IPS DF 4.7 (cell line): ENCODE measurements around the gene RPL22.

Experiments used
- DNase-seq: peaks from one replicate; pipeline ENCODE4 v3.0.0-alpha.2; 2013; ENCODE audit warnings: low spot score; ENCODE audit errors: extremely low read depth

Gene RPL22

GRCh38 chr1:6205849-6206519 lies 6.6 kb upstream of the RPL22 start, which contains the start of gene RNF207:
RNF207 (plus strand) TSS chr1:6206119; CDS start chr1:6206536, 417 bp downstream.
- no peak for DNase-seq

- DNase-seq: no peak
These were observed 2.9 kb upstream of the RPL22 start for GRCh38 chr1:6202256-6202655.

- no peak for DNase-seq
These were observed 904 bp upstream of the RPL22 start for GRCh38 chr1:6200188-6200809.

- no peak for DNase-seq
These were observed 623 bp downstream of the RPL22 start for GRCh38 chr1:6198646-6199297.

- DNase-seq: no peak
These were observed 1.5 kb downstream of the RPL22 start for GRCh38 chr1:6197746-6198427.

GRCh38 chr1:6191968-6192367 lies 7.4 kb downstream of the RPL22 start:
- DNase-seq: no peak

- no peak for DNase-seq
These were observed 10.9 kb downstream of the RPL22 start for GRCh38 chr1:6188466-6188865.

GRCh38 chr1:6185635-6186382 lies 13.6 kb downstream of the RPL22 start:
- DNase-seq: no peak

GRCh38 chr1:6185151-6185550 lies 14.2 kb downstream of the RPL22 start:
- no peak for DNase-seq

GRCh38 chr1:6184083-6184783 lies 15.2 kb downstream of the RPL22 start:
- DNase-seq: no peak

- no peak for DNase-seq
These were observed 15.8 kb downstream of the RPL22 start for GRCh38 chr1:6183520-6183989.

- no peak for DNase-seq
These were observed 18.0 kb downstream of the RPL22 start for GRCh38 chr1:6181347-6181770.

- no peak for DNase-seq
These were observed 18.6 kb downstream of the RPL22 start for GRCh38 chr1:6180707-6181311.

- no peak for DNase-seq
These were observed 19.1 kb downstream of the RPL22 start, which contains the start of gene CHD5 for GRCh38 chr1:6180268-6180706. CHD5 (minus strand) TSS chr1:6180321; CDS start chr1:6180023, 298 bp downstream.

- no peak for DNase-seq
These were observed 19.7 kb downstream of the RPL22 start for GRCh38 chr1:6179564-6180175.

- DNase-seq: no peak
These were observed 20.4 kb downstream of the RPL22 start for GRCh38 chr1:6178751-6179563.

- no peak for DNase-seq
These were observed 21.6 kb downstream of the RPL22 start for GRCh38 chr1:6177681-6178380.

- DNase-seq: no peak
These were observed 22.6 kb downstream of the RPL22 start for GRCh38 chr1:6176779-6177178.
